Measurements from ENCODE around the gene SLC9A9.

SLC9A9 gene

GRCh38 chr3:143535994-143536784 lies 312.1 kb downstream of the SLC9A9 start:
- no peak for TF ChIP-seq CTCF (IDR thresholded peaks at IDR 0.05; ENCODE audit: low read depth, low read length, missing control alignments)
- H3K4me3 ChIP-seq (ENCODE audit: low read depth, low read length), result no peak overlapping the region
- peak; percentile 70 for DNase-seq (ENCODE audit: low read depth)

GRCh38 chr3:143533391-143533790 lies 314.9 kb downstream of the SLC9A9 start:
- no peak overlapping the region for H3K4me3 ChIP-seq (ENCODE audit: low read depth, low read length)
- DNase-seq (ENCODE audit: low read depth), result no peak
- TF ChIP-seq CTCF (IDR thresholded peaks at IDR 0.05; ENCODE audit: low read depth, low read length, missing control alignments), result no peak

DNA sequence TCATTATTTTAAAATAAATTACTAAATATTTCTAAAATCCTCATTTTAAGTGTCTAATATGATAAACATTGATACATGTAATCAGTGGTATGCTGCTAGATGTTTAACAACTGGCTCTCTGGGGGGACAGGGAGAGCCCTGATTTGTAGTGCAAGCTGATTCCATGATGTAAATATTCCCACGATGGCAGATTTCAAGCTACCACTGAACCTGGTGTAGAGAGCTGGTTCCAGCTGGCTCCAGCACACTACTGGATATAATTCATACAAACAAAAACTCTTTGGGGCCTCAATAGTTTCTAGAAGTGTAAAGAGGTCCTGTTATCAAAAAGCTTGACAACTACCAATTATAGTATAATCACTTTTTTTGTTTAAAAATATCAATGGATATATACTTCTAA lies 316.2 kb downstream of the SLC9A9 start:
- no peak for DNase-seq (ENCODE audit: low read depth)
- no peak overlapping the region for H3K4me3 ChIP-seq (ENCODE audit: low read depth, low read length)
- no peak for TF ChIP-seq CTCF (IDR thresholded peaks at IDR 0.05; ENCODE audit: low read depth, low read length, missing control alignments)

GRCh38 chr3:143531101-143531500 lies 317.2 kb downstream of the SLC9A9 start:
- H3K4me3 ChIP-seq (ENCODE audit: low read depth, low read length), result no peak overlapping the region
- no peak for TF ChIP-seq CTCF (IDR thresholded peaks at IDR 0.05; ENCODE audit: low read depth, low read length, missing control alignments)
- DNase-seq (ENCODE audit: low read depth), result no peak

GRCh38 chr3:143529798-143530197 lies 318.5 kb downstream of the SLC9A9 start:
- TF ChIP-seq CTCF (IDR thresholded peaks at IDR 0.05; ENCODE audit: low read depth, low read length, missing control alignments), result no peak
- no peak for DNase-seq (ENCODE audit: low read depth)

GRCh38 chr3:143529018-143529478 lies 319.2 kb downstream of the SLC9A9 start:
- no peak for TF ChIP-seq CTCF (IDR thresholded peaks at IDR 0.05; ENCODE audit: low read depth, low read length, missing control alignments)
- no peak overlapping the region for H3K4me3 ChIP-seq (ENCODE audit: low read depth, low read length)
- DNase-seq (ENCODE audit: low read depth), result peak; percentile 27

More at GRCh38 chr3:143529798-143530197, 318.5 kb downstream of the SLC9A9 start:
- no peak overlapping the region for H3K4me3 ChIP-seq (ENCODE audit: low read depth, low read length)
